DOHH2 (cell line): ENCODE data around the gene VPREB3.

Source experiments
- H3F3A ChIP-seq: fragments of 200-600 bp; sonication (generic), shearing (Covaris generic); 2 replicates; pipeline ENCODE4 v1.6.0; 2016; ENCODE audit warnings: antibody characterized with exemption, mild to moderate bottlenecking; ENCODE audit not compliant: control insufficient read depth, insufficient read depth
- H3K27ac ChIP-seq: fragments of 200-600 bp; sonication (generic); 2 replicates; pipeline ENCODE4 v1.5.1; 2014; ENCODE audit warnings: low read depth, mild to moderate bottlenecking, low read length, moderate library complexity
- H3K27me3 ChIP-seq: fragments of 200-600 bp; sonication (generic); 2 replicates; pipeline ENCODE4 v1.6.1; 2014; ENCODE audit warnings: mild to moderate bottlenecking, low read length, mixed read lengths; ENCODE audit not compliant: control insufficient read depth
- H3K36me3 ChIP-seq: fragments of 200-600 bp; sonication (generic); 2 replicates; pipeline ENCODE4 v1.6.1; 2014; ENCODE audit warnings: mild to moderate bottlenecking, low read length, moderate library complexity, mixed read lengths; ENCODE audit not compliant: control insufficient read depth
- H3K4me1 ChIP-seq: fragments of 200-600 bp; sonication (generic); 2 replicates; pipeline ENCODE4 v1.6.1; 2014; ENCODE audit warnings: mild to moderate bottlenecking, low read length, mixed read lengths; ENCODE audit not compliant: control insufficient read depth
- H3K4me2 ChIP-seq: fragments of 200-600 bp; sonication (generic); 2 replicates; pipeline ENCODE4 v1.6.0; 2014; ENCODE audit warnings: mild to moderate bottlenecking, low read length, moderate library complexity
- H3K4me3 ChIP-seq: fragments of 200-600 bp; sonication (generic); 2 replicates; pipeline ENCODE4 v1.5.1; 2014; ENCODE audit warnings: mild to moderate bottlenecking, low read length, mixed read lengths
- H3K79me2 ChIP-seq: fragments of 200-600 bp; sonication (generic); 2 replicates; pipeline ENCODE4 v1.6.1; 2014; ENCODE audit warnings: mild to moderate bottlenecking, low read length, mixed read lengths; ENCODE audit not compliant: control insufficient read depth
- H3K9me2 ChIP-seq: fragments of 200-600 bp; sonication (generic); replicated peaks from 2 replicates; pipeline ENCODE4 v1.6.1; 2014; ENCODE audit warnings: mild to moderate bottlenecking, low read length, mixed read lengths; ENCODE audit not compliant: control insufficient read depth
- H3K9me3 ChIP-seq: fragments of 200-600 bp; sonication (generic); 2 replicates; pipeline ENCODE4 v1.6.1; 2014; ENCODE audit warnings: antibody characterized with exemption, low read length, mixed read lengths; ENCODE audit not compliant: control insufficient read depth, insufficient read depth
- H4K20me1 ChIP-seq: fragments of 200-600 bp; sonication (generic); 2 replicates; pipeline ENCODE4 v1.6.0; 2014; ENCODE audit warnings: low read depth, mild to moderate bottlenecking, antibody characterized with exemption, low read length, moderate library complexity; ENCODE audit not compliant: control insufficient read depth, insufficient read depth
- CTCF ChIP-seq: fragments of 200-600 bp; sonication (generic); IDR thresholded peaks from one replicate; pipeline ENCODE4 v1.5.1; 2014; ENCODE audit warnings: antibody characterized with exemption, mild to moderate bottlenecking, low read depth, low read length; ENCODE audit not compliant: poor library complexity, severe bottlenecking
- EZH2phosphoT487 ChIP-seq: fragments of 200-600 bp; sonication (generic); IDR thresholded peaks from 2 replicates; pipeline ENCODE4 v1.6.1; 2017; ENCODE audit warnings: borderline replicate concordance, mild to moderate bottlenecking, antibody characterized with exemption, low read length, moderate library complexity, mixed read lengths

Gene VPREB3

DNA sequence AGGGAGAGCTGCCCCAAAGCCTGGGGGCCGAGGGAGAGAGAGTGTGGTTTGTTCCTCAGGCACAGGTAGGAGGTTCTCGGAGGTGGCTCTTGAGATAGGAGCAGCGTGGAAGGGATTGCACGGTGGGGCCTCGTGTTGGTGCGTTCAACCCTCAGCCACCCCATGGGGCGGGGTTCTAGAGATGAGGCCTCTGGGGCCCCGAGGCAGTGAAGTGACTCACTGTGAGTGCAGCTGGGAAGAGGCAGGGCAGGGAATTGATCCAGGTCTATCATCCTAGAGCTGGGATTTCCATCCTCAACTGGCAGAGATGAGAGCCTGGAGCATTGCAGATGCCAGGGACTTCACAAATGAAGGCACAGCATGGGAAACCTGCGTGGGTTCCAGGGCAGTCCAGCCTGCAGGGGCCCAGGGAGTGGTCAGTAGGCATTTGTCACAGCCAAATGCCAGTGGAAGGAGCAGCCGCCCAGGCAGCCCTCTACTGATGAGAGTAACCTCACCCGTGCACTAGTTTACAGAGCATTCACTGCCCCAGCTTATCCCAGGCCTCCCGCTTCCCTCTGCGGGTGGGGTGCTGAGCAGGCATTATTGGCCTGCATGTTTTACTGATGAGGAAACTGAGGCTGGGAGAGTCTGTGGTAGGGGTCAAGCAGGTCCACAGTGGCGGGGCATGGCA, 27.4 kb upstream of the VPREB3 start:
- Histone ChIP-seq H3K4me3 (no peak overlapping the region), H3K79me2 (peaks cover 3% of the 10 kb centered on the region; the same call in 1 of the 2 replicates), H3K9me3 (no peaks in the 10 kb centered on the region), H3K4me1 (peaks cover 10% of the 10 kb centered on the region), H3K36me3 (no peaks in the 10 kb centered on the region), H3K4me2 (no peak overlapping the region), H4K20me1 (no peaks in the 10 kb centered on the region), H3K27ac (no peak overlapping the region), H3K9me2 (no peaks in the 10 kb centered on the region), H3F3A (peaks cover 2% of the 10 kb centered on the region; the same call in 1 of the 2 replicates), H3K27me3 (no peaks in the 10 kb centered on the region)
- TF ChIP-seq CTCF (no peak), EZH2phosphoT487 (no peak)

- TF ChIP-seq CTCF (no peak), EZH2phosphoT487 (no peak)
- Histone ChIP-seq H3K27ac (no peak overlapping the region), H3F3A (peaks cover under 1% of the 10 kb centered on the region; the same call in 1 of the 2 replicates), H3K4me3 (no peak overlapping the region), H3K79me2 (no peaks in the 10 kb centered on the region), H3K9me2 (no peaks in the 10 kb centered on the region), H3K4me2 (no peak overlapping the region), H3K9me3 (no peaks in the 10 kb centered on the region), H4K20me1 (no peaks in the 10 kb centered on the region), H3K4me1 (peaks cover 8% of the 10 kb centered on the region), H3K36me3 (no peaks in the 10 kb centered on the region), H3K27me3 (no peaks in the 10 kb centered on the region)
Measured at GRCh38 chr22:23781065-23781464, 26.8 kb upstream of the VPREB3 start.

DNA sequence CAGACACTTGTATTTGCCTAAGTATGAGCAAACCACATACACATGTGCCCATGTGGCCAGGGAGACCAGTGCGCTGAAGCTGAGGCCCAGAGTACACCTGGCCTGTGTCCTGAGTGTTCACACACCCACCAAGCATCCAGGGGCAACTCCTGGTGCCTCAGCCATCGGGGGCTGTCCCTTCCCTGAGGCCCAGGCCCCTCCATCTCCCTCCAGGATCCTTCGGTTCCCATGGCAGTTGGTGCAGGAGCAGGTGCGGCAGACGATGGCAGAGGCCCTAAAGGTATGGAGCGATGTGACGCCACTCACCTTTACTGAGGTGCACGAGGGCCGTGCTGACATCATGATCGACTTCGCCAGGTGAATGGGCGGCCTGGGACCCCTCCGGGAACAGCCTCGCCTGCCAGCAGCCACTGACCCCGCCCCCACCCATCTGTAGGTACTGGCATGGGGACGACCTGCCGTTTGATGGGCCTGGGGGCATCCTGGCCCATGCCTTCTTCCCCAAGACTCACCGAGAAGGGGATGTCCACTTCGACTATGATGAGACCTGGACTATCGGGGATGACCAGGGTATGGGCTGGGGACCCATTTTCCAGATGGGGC, 26.0 kb upstream of the VPREB3 start:
- Histone ChIP-seq H3F3A (no peaks in the 10 kb centered on the region), H3K27ac (no peak overlapping the region)

More for the DNA sequence above, 26.0 kb upstream of the VPREB3 start:
- H3K79me2 ChIP-seq = no peaks in the 10 kb centered on the region
- no peaks in the 10 kb centered on the region for H3K9me3 ChIP-seq
- no peak overlapping the region for H3K4me3 ChIP-seq
- no peaks in the 10 kb centered on the region for H4K20me1 ChIP-seq
- H3K4me2 ChIP-seq = no peak overlapping the region
- no peaks in the 10 kb centered on the region for H3K36me3 ChIP-seq
- H3K9me2 ChIP-seq = no peaks in the 10 kb centered on the region
- no peak for TF ChIP-seq CTCF
- no peak for TF ChIP-seq EZH2phosphoT487
- H3K27me3 ChIP-seq = no peaks in the 10 kb centered on the region
- peaks cover 8% of the 10 kb centered on the region; the same call in 1 of the 2 replicates for H3K4me1 ChIP-seq
